T-helper 1 cell treated with Interleukin-12 subunit alpha and Interleukin-12 subunit beta and Interleukin-4 antibody, amounts not matched to agents 30 ng/mL and 1 ng/mL, for 36 hours (primary cell): Measurements from ENCODE around the gene ZNF732. TPM values are rescaled to one million over a fixed set of nuclear protein-coding genes. Genes with fewer than 3 reads are reported as not detected.

Source experiments
- intact Hi-C: fragments of 100-400 bp; cut with micrococcal nuclease; formaldehyde crosslinking; loops from one replicate; pipeline ENCODE4 v1.15.1; 2024
- total RNA-seq: library from RNA; stranded (reverse); gene quantifications from 2 replicates; pipeline ENCODE4 v1.2.3, GENCODE V29; 2022

The ZNF732 gene
- total RNA-seq, 1 donor from 2014 or later = not detected

- intact Hi-C loops = no loop called here
These were observed 48.8 kb downstream of the ZNF732 start for GRCh38 chr4:256492-256891.

- intact Hi-C loops = no loop called here
These were observed 51.1 kb downstream of the ZNF732 start for GRCh38 chr4:253936-254756.

- intact Hi-C loops = no loop called here
These were observed 53.1 kb downstream of the ZNF732 start for GRCh38 chr4:252065-252601.

- intact Hi-C loops = loop anchor here (1.0 to 10.0 kb wide), 5 partner anchors 122 to 740 kb away; partner anchors contain the start of genes ATP5ME, IDUA, MYL5 and PIGG
These were observed 60.8 kb downstream of the ZNF732 start for GRCh38 chr4:244471-244870.

- intact Hi-C loops = loop anchor here (5.0 to 10.0 kb wide), 3 partner anchors 121 to 741 kb away; partner anchors contain the start of genes IDUA and ZNF718
These were observed 61.8 kb downstream of the ZNF732 start for GRCh38 chr4:243426-243825.

- intact Hi-C loops = loop anchor here (1.0 to 10.0 kb wide), 7 partner anchors 95 to 743 kb away; partner anchors contain the start of genes IDUA, ZNF141 and ZNF718
These were observed 63.0 kb downstream of the ZNF732 start for GRCh38 chr4:242121-242848.

GRCh38 chr4:241411-241810, 63.9 kb downstream of the ZNF732 start:
- intact Hi-C loops = loop anchor here (5.0 to 10.0 kb wide), 3 partner anchors 119 to 743 kb away; partner anchors contain the start of genes IDUA and ZNF718

GRCh38 chr4:236028-236427, 69.2 kb downstream of the ZNF732 start:
- intact Hi-C loops = no loop called here

GRCh38 chr4:234178-234577, 71.1 kb downstream of the ZNF732 start:
- intact Hi-C loops = no loop called here

- intact Hi-C loops = no loop called here
These were observed 81.3 kb downstream of the ZNF732 start for GRCh38 chr4:223913-224497.

Other genes with a start within 250 kb of the ZNF732 start
- 11.1 and 11.3 TPM in 2 replicates for gene ZNF718, start 181.0 kb downstream of the ZNF732 start, total RNA-seq
- gene ZNF141, start 32.3 kb upstream of the ZNF732 start, total RNA-seq = 25.3 and 26.3 TPM in 2 replicates
- 33.8 and 34.5 TPM in 2 replicates for gene ZNF721, start 193.7 kb upstream of the ZNF732 start, total RNA-seq
- 66.5 and 72.5 TPM in 2 replicates for gene PIGG, start 193.7 kb upstream of the ZNF732 start, total RNA-seq